H1 (cell line): ENCODE measurements around the gene TAS2R42. TPM values are rescaled to one million over a fixed set of nuclear protein-coding genes. Genes with fewer than 3 reads are reported as not detected.

ENCODE experiments used
- KDM4A ChIP-seq: IDR thresholded peaks from one replicate; pipeline ENCODE4 v1.7.1; 2012; ENCODE audit warnings: low read depth, mild to moderate bottlenecking, moderate library complexity, low read length, inconsistent platforms; ENCODE audit not compliant: severe bottlenecking
- POU5F1 ChIP-seq: IDR thresholded peaks from 2 replicates; pipeline ENCODE4 v1.6.1; 2011; ENCODE audit warnings: low read depth, mild to moderate bottlenecking, low read length, moderate library complexity
- RBBP5 ChIP-seq: IDR thresholded peaks from 2 replicates; pipeline ENCODE4 v1.7.1; 2012; ENCODE audit warnings: low read depth, mild to moderate bottlenecking, inconsistent platforms, low read length, moderate library complexity, borderline replicate concordance
- SP1 ChIP-seq: IDR thresholded peaks from 2 replicates; pipeline ENCODE4 v1.6.1; 2011; ENCODE audit warnings: low read depth, low read length
- SP2 ChIP-seq: IDR thresholded peaks from 2 replicates; pipeline ENCODE4 v1.6.1; 2012; ENCODE audit warnings: mild to moderate bottlenecking, low read length, inconsistent platforms
- TBP ChIP-seq: IDR thresholded peaks from 2 replicates; pipeline ENCODE4 v1.6.1; 2011; ENCODE audit warnings: low read depth, low read length, improper control_type of control experiment
- polyA plus RNA-seq, 7 experiments: library from polyadenylated mRNA; depleted of rRNA in 3 of 7; stranded (reverse) in 5 of 7; unstranded in 2 of 7; fragments of >200 nt in 5 of 7; fragments of 200-250 nt in 2 of 7; gene quantifications; 1 replicate in 5 of 7; 2 replicates in 1 of 7; 4 replicates in 1 of 7; pipeline versions ENCODE4 v1.2.1 to v1.2.3, GENCODE V29; 2011 to 2013; ENCODE audit warnings: missing spikeins in 2 of 7, mixed read lengths in 2 of 7
- total RNA-seq: library from RNA; stranded (reverse); fragmentation: NEBNext Ultra II Directional; extraction: Animal tissue kit (Norgen Biotek cat#: 25700); gene quantifications from 2 replicates; pipeline ENCODE4 v1.2.1, GENCODE V29; 2021
- TF ChIP-seq, protein P1 (sequence below), 3 experiments: IDR thresholded peaks; 1 replicate in 2 of 3; 2 replicates in 1 of 3; pipeline versions ENCODE4 v1.5.1 to v1.6.1; 2011; ENCODE audit warnings: low read length in 3 of 3, mild to moderate bottlenecking in 3 of 3, inconsistent platforms in 2 of 3, low read depth in 1 of 3, moderate library complexity in 1 of 3; ENCODE audit not compliant: insufficient read depth in 1 of 3; ENCODE audit errors: control extremely low read depth in 1 of 3

The TAS2R42 gene
- total and polyA plus RNA-seq, 2 of the 8 experiments (the other 6 are each of a cell fraction or from before 2014, with no cell fraction given), result not detected

DNA sequence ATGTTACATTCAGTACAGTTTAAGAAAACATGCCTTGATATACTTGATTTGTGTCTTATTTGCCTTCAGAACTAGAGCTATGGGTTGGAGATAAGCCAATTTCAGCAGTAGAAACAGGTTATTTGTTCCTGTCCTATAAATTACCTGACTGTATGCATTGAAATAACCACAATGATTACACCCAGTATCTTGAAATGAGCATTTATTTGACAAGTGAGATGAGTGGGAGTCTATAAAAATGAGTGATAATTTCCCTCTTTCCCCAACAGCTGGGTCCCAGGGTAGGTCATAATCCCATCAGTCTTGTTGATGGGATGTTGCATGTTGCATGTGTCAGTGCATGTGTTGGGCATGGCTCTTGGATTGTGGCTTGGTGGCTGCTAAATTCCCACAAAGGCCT, 3.7 kb downstream of the TAS2R42 start (continued):
- TF ChIP-seq, protein P1, sequence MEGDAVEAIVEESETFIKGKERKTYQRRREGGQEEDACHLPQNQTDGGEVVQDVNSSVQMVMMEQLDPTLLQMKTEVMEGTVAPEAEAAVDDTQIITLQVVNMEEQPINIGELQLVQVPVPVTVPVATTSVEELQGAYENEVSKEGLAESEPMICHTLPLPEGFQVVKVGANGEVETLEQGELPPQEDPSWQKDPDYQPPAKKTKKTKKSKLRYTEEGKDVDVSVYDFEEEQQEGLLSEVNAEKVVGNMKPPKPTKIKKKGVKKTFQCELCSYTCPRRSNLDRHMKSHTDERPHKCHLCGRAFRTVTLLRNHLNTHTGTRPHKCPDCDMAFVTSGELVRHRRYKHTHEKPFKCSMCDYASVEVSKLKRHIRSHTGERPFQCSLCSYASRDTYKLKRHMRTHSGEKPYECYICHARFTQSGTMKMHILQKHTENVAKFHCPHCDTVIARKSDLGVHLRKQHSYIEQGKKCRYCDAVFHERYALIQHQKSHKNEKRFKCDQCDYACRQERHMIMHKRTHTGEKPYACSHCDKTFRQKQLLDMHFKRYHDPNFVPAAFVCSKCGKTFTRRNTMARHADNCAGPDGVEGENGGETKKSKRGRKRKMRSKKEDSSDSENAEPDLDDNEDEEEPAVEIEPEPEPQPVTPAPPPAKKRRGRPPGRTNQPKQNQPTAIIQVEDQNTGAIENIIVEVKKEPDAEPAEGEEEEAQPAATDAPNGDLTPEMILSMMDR (IDR thresholded peaks at IDR 0.05; ENCODE audit: control extremely low read depth in 1 of 3, insufficient read depth in 1 of 3, low read depth in 1 of 3, low read length in 3 of 3), result no peak
- TF ChIP-seq POU5F1, result no peak
- no peak for TF ChIP-seq RBBP5
- no peak for TF ChIP-seq TBP
- no peak for TF ChIP-seq SP1
- TF ChIP-seq KDM4A, result no peak
- TF ChIP-seq SP2, result no peak
